Measurements from ENCODE around the gene PFDN4.

DNA sequence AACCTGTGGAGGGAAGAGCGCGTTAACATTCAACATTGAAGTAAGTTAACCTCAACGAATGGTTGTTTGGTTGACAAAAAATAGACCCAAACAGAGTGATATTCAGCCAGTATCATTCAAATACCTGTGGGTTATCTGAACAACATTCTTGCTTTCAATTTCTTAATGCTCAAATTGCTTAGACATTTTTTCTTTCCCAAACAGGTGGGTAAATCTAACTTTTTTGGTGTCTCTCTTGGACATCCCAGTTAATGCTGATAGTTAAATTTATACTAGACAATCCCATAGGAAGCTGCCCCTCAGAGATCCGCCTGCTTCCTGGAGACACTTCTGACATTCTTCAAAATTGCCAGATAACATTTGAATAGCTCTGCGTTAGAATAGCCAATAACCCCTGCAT is 14.1 kb upstream of the PFDN4 start:
- TF ChIP-seq CTCF (IDR thresholded peaks at IDR 0.05 in 8 of 11, conservative IDR thresholded peaks at IDR 0.05 in 3 of 11) (no peak), POLR2A (IDR thresholded peaks at IDR 0.05) (no peak), POLR2AphosphoS5 (IDR thresholded peaks at IDR 0.05) (no peak)
